GM10266 (cell line): ENCODE results near the gene PLCB3.

ENCODE experiments used
- DNase-seq: peaks from one replicate; pipeline ENCODE4 v3.0.0; 2012; ENCODE audit errors: extremely low spot score
- TF ChIP-seq, protein P1 (sequence below): IDR thresholded peaks from 2 replicates; pipeline ENCODE4 v1.5.1; 2012; ENCODE audit warnings: mild to moderate bottlenecking, low read depth; ENCODE audit not compliant: control insufficient read depth, insufficient read depth; ENCODE audit errors: missing control alignments

Gene PLCB3

GRCh38 chr11:64227405-64227956, 23.8 kb upstream of the PLCB3 start:
- TF ChIP-seq, protein P1, sequence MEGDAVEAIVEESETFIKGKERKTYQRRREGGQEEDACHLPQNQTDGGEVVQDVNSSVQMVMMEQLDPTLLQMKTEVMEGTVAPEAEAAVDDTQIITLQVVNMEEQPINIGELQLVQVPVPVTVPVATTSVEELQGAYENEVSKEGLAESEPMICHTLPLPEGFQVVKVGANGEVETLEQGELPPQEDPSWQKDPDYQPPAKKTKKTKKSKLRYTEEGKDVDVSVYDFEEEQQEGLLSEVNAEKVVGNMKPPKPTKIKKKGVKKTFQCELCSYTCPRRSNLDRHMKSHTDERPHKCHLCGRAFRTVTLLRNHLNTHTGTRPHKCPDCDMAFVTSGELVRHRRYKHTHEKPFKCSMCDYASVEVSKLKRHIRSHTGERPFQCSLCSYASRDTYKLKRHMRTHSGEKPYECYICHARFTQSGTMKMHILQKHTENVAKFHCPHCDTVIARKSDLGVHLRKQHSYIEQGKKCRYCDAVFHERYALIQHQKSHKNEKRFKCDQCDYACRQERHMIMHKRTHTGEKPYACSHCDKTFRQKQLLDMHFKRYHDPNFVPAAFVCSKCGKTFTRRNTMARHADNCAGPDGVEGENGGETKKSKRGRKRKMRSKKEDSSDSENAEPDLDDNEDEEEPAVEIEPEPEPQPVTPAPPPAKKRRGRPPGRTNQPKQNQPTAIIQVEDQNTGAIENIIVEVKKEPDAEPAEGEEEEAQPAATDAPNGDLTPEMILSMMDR: no peak
- DNase-seq: no peak

DNA sequence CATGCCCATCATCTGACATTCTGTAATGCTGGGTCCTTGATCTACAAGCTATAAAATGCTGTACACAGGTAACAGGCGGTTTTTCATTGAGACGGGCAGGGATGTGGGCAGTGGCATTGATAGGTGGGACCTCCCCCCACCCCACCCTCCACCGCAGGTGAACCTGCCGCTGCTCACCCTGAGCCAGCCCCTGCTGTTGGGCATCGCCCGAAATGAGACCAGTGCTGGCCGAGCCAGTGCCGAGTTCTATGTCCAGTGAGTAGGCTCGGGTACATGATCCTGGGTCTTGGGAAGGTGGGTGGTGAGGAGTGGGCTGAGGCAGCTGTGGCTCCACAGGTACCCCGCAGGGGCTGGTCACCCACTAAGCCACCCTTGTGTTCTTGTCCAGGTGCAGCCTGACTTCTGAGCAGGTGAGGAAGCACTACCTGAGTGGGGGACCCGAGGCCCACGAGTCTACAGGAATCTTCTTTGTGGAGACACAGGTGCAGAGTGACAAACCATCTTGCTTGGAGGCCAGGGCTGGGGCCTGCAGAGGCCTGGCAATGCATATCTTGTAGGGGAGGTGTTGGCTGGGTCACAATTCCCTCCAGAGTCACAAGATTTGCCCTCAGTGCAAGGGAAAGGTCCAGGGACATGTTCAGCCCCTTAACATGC, 22.1 kb upstream of the PLCB3 start:
- no peak for DNase-seq
- TF ChIP-seq, protein P1: no peak

- TF ChIP-seq, protein P1: no peak
- no peak for DNase-seq
Observed at GRCh38 chr11:64229744-64230170, 21.6 kb upstream of the PLCB3 start.

- DNase-seq: peak; percentile 93
- TF ChIP-seq, protein P1: no peak
Observed at GRCh38 chr11:64230171-64230984, 21.0 kb upstream of the PLCB3 start, which contains the start of gene DNAJC4. DNAJC4 (plus strand) TSS chr11:64230548; CDS start chr11:64230855, 307 bp downstream.

DNA sequence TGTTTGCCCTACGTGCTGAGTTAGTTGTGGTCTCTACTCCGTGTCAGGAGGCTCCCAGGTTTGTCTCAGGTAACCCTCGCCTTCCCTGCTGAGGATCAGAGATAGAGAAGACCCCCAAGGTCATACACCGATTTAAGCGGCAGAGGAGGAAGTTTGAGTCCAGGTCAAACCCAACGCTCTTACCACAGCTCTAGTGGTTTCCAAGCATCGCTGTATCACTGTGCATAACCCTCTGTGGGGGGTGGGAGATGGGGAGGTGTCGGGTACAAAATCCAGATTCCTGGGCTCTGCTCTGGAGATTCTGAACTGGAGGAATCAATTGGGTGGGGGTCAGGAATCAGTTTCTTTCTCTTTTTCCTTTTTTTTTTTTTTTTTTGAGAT, 20.4 kb upstream of the PLCB3 start:
- no peak for DNase-seq
- TF ChIP-seq, protein P1: no peak

DNA sequence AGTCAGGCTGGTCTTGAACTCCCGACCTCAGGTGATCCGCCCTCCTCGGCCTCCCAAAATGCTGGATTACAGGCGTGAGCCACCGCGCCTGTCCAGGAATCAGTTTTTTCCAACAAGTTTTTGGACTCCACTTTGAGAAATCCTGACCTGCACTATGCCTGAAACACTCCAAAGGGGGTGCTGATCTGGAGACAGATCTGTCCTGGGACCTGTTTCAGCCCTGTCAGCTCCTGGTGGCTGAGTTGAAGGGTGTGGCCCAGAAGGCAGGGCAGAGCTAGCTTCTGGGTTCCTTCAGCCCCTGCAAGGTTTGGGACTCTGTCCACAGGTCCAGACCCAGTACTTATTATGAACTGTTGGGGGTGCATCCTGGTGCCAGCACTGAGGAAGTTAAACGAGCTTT, 19.8 kb upstream of the PLCB3 start:
- TF ChIP-seq, protein P1: no peak
- DNase-seq: no peak
